Lower leg skin (tissue), 3 donors: ENCODE results near the gene CERK.

ENCODE experiments used
- CTCF ChIP-seq, 3 donors: fragments of 450-650 bp; IDR thresholded peaks; one replicate each; pipeline ENCODE4 v1.5.1; 2016; ENCODE audit warnings: antibody characterized with exemption in 3 of 3, mild to moderate bottlenecking in 3 of 3, moderate library complexity in 2 of 3
- POLR2A ChIP-seq, 2 donors: fragments of 450-650 bp; IDR thresholded peaks; one replicate each; pipeline ENCODE4 v1.6.1; 2016 to 2017; ENCODE audit warnings: antibody characterized with exemption in 2 of 2, mild to moderate bottlenecking in 1 of 2, moderate library complexity in 1 of 2

- TF ChIP-seq CTCF (IDR thresholded peaks at IDR 0.05), result no peak
- no peak for TF ChIP-seq POLR2A (IDR thresholded peaks at IDR 0.05)
Observed at GRCh38 chr22:46746192-46746591, 8.1 kb upstream of the CERK start.
